B cell (primary cell): Measurements from ENCODE around the gene SCN7A. TPM values are rescaled to one million over a fixed set of nuclear protein-coding genes. Genes with fewer than 3 reads are reported as not detected.

ENCODE experiments used
- ATAC-seq: fragments of 200-7000 bp; cut with Tn5 transposase; one replicate; pipeline ENCODE4 v1.10.0; 2021; ENCODE audit warnings: low read depth, mild to moderate bottlenecking, moderate number of reproducible peaks, moderate library complexity
- CTCF ChIA-PET: fragments of 350-600 bp; sonication (Branson Sonifier 250); formaldehyde crosslinking; loops from one replicate; lab custom pipeline; 2021; ENCODE audit warnings: antibody characterized with exemption, inconsistent platforms; lab: Charles Lee
- POLR2A ChIA-PET: fragments of 350-600 bp; sonication (Branson Sonifier 250); formaldehyde crosslinking; loops from one replicate; lab custom pipeline; 2021; ENCODE audit warnings: antibody characterized with exemption; lab: Charles Lee
- DNase-seq: peaks from one replicate; pipeline ENCODE4 v3.0.0; 2013
- H2AFZ ChIP-seq: 2 replicates; pipeline ENCODE4 v1.6.1; 2012; ENCODE audit warnings: mild to moderate bottlenecking, low read depth, low read length; ENCODE audit not compliant: insufficient read depth, poor library complexity, severe bottlenecking
- H3K27ac ChIP-seq, 2 donors: 1 replicate in 1 of 2; 2 replicates in 1 of 2; pipeline ENCODE4 v1.5.1; 2012 to 2013; ENCODE audit warnings: low read length in 2 of 2, mild to moderate bottlenecking in 2 of 2, moderate library complexity in 1 of 2
- H3K27me3 ChIP-seq, 4 experiments: fragments of 200-600 bp in 1 of 4; sonication (generic) in 1 of 4; replicated peaks in 1 of 4; 1 replicate in 2 of 4; 2 replicates in 2 of 4; pipeline versions ENCODE4 v1.6.1 to v1.7.0; 2013 to 2016; ENCODE audit warnings: low read length in 3 of 4, mild to moderate bottlenecking in 2 of 4, mixed read lengths in 1 of 4, moderate library complexity in 1 of 4; ENCODE audit not compliant: insufficient read depth in 4 of 4, control insufficient read depth in 3 of 4; ENCODE audit errors: control extremely low read depth in 1 of 4
- H3K36me3 ChIP-seq, 2 experiments: replicated peaks in 1 of 2; 1 replicate in 1 of 2; 2 replicates in 1 of 2; pipeline versions ENCODE4 v1.6.1 to v1.7.1; 2013; ENCODE audit warnings: low read length in 1 of 2; ENCODE audit not compliant: insufficient read depth in 2 of 2, control insufficient read depth in 1 of 2; ENCODE audit errors: control extremely low read depth in 1 of 2, extremely low read depth in 1 of 2
- H3K4me1 ChIP-seq, 2 donors: fragments of 200-600 bp in 1 of 2; sonication (generic) in 1 of 2; 1 replicate in 1 of 2; 2 replicates in 1 of 2; pipeline versions ENCODE4 v1.5.1 to v1.6.1; 2013 to 2017; ENCODE audit warnings: low read length in 2 of 2; ENCODE audit not compliant: control insufficient read depth in 2 of 2, insufficient read depth in 2 of 2
- H3K4me2 ChIP-seq: replicated peaks from 2 replicates; pipeline ENCODE3; 2012; ENCODE audit warnings: mild to moderate bottlenecking, low read depth, low read length; ENCODE audit not compliant: poor library complexity, severe bottlenecking
- H3K4me3 ChIP-seq, 5 experiments: fragments of 200-600 bp in 1 of 5; sonication (generic) in 1 of 5; 1 replicate in 3 of 5; 2 replicates in 2 of 5; pipeline versions ENCODE4 v1.5.1 to v1.7.0; 2011 to 2016; ENCODE audit warnings: low read length in 4 of 5, mild to moderate bottlenecking in 4 of 5, low read depth in 2 of 5, control low read depth in 1 of 5, moderate library complexity in 1 of 5; ENCODE audit not compliant: insufficient read depth in 1 of 5; ENCODE audit errors: control extremely low read depth in 1 of 5, extremely low read depth in 1 of 5
- H3K79me2 ChIP-seq: fragments of 200-600 bp; sonication (generic); one replicate; pipeline ENCODE4 v1.6.0; 2016; ENCODE audit warnings: low read length; ENCODE audit not compliant: control insufficient read depth, insufficient read depth
- H3K9ac ChIP-seq: fragments of 200-600 bp; sonication (generic); 2 replicates; pipeline ENCODE4 v1.6.1; 2017; ENCODE audit warnings: mild to moderate bottlenecking, low read length, moderate library complexity
- H3K9me3 ChIP-seq, 3 donors: one replicate each; pipeline versions ENCODE4 v1.6.1 to v1.7.1; 2013; ENCODE audit warnings: low read length in 2 of 3; ENCODE audit not compliant: control insufficient read depth in 2 of 3, insufficient read depth in 1 of 3; ENCODE audit errors: control extremely low read depth in 1 of 3
- H4K20me1 ChIP-seq: 2 replicates; pipeline ENCODE4 v1.6.0; 2012; ENCODE audit warnings: mild to moderate bottlenecking, low read length; ENCODE audit not compliant: insufficient read depth, control insufficient read depth, poor library complexity, severe bottlenecking
- H3K27ac Mint-ChIP-seq: one replicate; pipeline ENCODE4 v1.8.0; 2021; ENCODE audit warnings: mixed read lengths
- H3K27me3 Mint-ChIP-seq: one replicate; pipeline ENCODE4 v1.8.0; 2021; ENCODE audit warnings: mixed read lengths
- H3K4me1 Mint-ChIP-seq: one replicate; pipeline ENCODE4 v1.8.0; 2021; ENCODE audit warnings: mixed read lengths
- H3K4me3 Mint-ChIP-seq: one replicate; pipeline ENCODE4 v1.8.0; 2021; ENCODE audit warnings: mixed read lengths
- H3K9me3 Mint-ChIP-seq: one replicate; pipeline ENCODE4 v1.8.0; 2022; ENCODE audit warnings: mixed read lengths; ENCODE audit not compliant: insufficient read depth
- CTCF ChIP-seq: fragments of 200-600 bp; IDR thresholded peaks from one replicate; pipeline ENCODE4 v1.8.0; 2022; ENCODE audit warnings: antibody characterized with exemption, mild to moderate bottlenecking
- EZH2 ChIP-seq: IDR thresholded peaks from 2 replicates; pipeline ENCODE4 v1.6.1; 2012; ENCODE audit warnings: borderline replicate concordance, low read depth, mild to moderate bottlenecking, moderate library complexity, low read length; ENCODE audit not compliant: insufficient read depth, poor library complexity, severe bottlenecking
- WGBS: methylation state at CpG from one replicate; pipeline ENCODE4 v1.1.5; 2013; ENCODE audit warnings: missing lambda C conversion rate; ENCODE audit not compliant: insufficient coverage; 5-methylcytosine and 5-hydroxymethylcytosine counted together
- intact Hi-C: fragments of 100-400 bp; cut with micrococcal nuclease; formaldehyde crosslinking; loops from one replicate; pipeline ENCODE4 v1.10.0; 2022
- polyA plus RNA-seq: library from polyadenylated mRNA; depleted of rRNA; stranded (reverse); fragments of >200 nt; gene quantifications from 2 replicates; pipeline ENCODE4 v1.2.3, GENCODE V29; 2012
- total RNA-seq, 2 donors: library from RNA; stranded (reverse); fragments of 120-200 nt in 1 of 2; gene quantifications; 1 replicate in 1 of 2; 2 replicates in 1 of 2; pipeline versions ENCODE4 v1.2.3 to v1.2.4, GENCODE V29; 2013 to 2022

SCN7A gene
- total and polyA plus RNA-seq, 2 donors (not counting 1 experiment from before 2014, with no cell fraction given): not detected

GRCh38 chr2:166513952-166514351 is 19.9 kb upstream of the SCN7A start:
- no CpG with 5 or more reads among the region's 1 CpG for WGBS
- TF ChIP-seq EZH2: no peak
- no peak for TF ChIP-seq CTCF
- no peaks in the 10 kb centered on the region for H3K9me3 Mint-ChIP-seq

DNA sequence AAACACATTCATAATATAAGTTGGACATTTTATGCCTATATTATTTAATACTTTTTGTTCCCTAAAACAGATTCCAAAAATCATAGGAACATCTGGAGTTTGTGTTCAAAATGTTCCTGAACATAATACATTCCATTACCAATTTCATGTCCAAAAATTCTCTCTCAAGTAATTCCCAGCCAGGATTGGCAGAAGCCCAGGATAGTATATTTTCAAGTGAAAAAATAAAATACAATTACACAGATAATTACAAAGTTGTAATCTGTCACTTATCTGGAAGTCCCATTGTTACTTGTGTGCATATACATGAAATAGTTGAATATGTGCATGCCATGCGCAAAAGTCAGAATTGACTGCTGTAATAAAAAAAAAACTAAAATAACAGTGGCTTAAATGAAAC is 5.2 kb upstream of the SCN7A start:
- Mint-ChIP-seq H3K9me3 (no peaks in the 10 kb centered on the region), H3K27me3 (no peaks in the 10 kb centered on the region), H3K27ac (no peak overlapping the region), H3K4me1 (no peaks in the 10 kb centered on the region), H3K4me3 (no peak overlapping the region)
- H4K20me1 ChIP-seq: no peaks in the 10 kb centered on the region
- DNase-seq (no peak), ATAC-seq (no peak)
- H2AFZ ChIP-seq: no peak overlapping the region
- ChIA-PET CTCF (no interaction called here), POLR2A (no interaction called here)
- no peak overlapping the region for H3K27ac ChIP-seq
- H3K9ac ChIP-seq: no peak overlapping the region
- H3K4me2 ChIP-seq: no peak overlapping the region
- no peaks in the 10 kb centered on the region for H3K36me3 ChIP-seq
- no peaks in the 10 kb centered on the region for H3K79me2 ChIP-seq
- TF ChIP-seq CTCF (no peak), EZH2 (no peak)
- no peak overlapping the region for H3K4me3 ChIP-seq
- no peaks in the 10 kb centered on the region for H3K4me1 ChIP-seq
- intact Hi-C loops: no loop called here
- peaks cover 0 to 1% (median 0%) of the 10 kb centered on the region in 3 donors for H3K9me3 ChIP-seq
- WGBS: no CpG with 5 or more reads among the region's 1 CpG
- H3K27me3 ChIP-seq: no peaks in the 10 kb centered on the region

More at GRCh38 chr2:166513952-166514351, 19.9 kb upstream of the SCN7A start:
- no peaks in the 10 kb centered on the region for H3K4me1 Mint-ChIP-seq
- H3K4me2 ChIP-seq: no peak overlapping the region
- peaks cover 0 to 10% (median 0%) of the 10 kb centered on the region in 3 donors for H3K9me3 ChIP-seq
- no peak overlapping the region for H3K4me3 ChIP-seq
- intact Hi-C loops: no loop called here
- ChIA-PET CTCF (no interaction called here), POLR2A (no interaction called here)
- no peaks in the 10 kb centered on the region for H3K27me3 Mint-ChIP-seq
- H4K20me1 ChIP-seq: no peaks in the 10 kb centered on the region
- DNase-seq (no peak), ATAC-seq (no peak)
- H3K4me1 ChIP-seq: no peaks in the 10 kb centered on the region
- H3K27me3 ChIP-seq: no peaks in the 10 kb centered on the region
- H3K9ac ChIP-seq: no peak overlapping the region
- H2AFZ ChIP-seq: no peak overlapping the region
- H3K27ac ChIP-seq: no peak overlapping the region
- no peaks in the 10 kb centered on the region for H3K79me2 ChIP-seq
- H3K36me3 ChIP-seq: no peaks in the 10 kb centered on the region
- no peak overlapping the region for H3K4me3 Mint-ChIP-seq
- H3K27ac Mint-ChIP-seq: no peak overlapping the region
